ENCODE measurements around the gene RGCC.

GRCh38 chr13:41456768-41457588, at the start of gene RGCC:
- TF ChIP-seq POLR2A (IDR thresholded peaks at IDR 0.05) (peak in 1 of 2 donors; percentile 60), CTCF (IDR thresholded peaks at IDR 0.05) (no peak), POLR2AphosphoS5 (IDR thresholded peaks at IDR 0.05; ENCODE audit: insufficient read depth in 1 of 2, low read depth in 1 of 2) (peak in 1 of 2 donors; percentile 30)
